ENCODE results near the gene CHD9NB. TPM values are rescaled to one million over a fixed set of nuclear protein-coding genes. Genes with fewer than 3 reads are reported as not detected.
"Not testable (repeated sequence)": the region's sequence is repeated elsewhere in the genome, so short reads cannot be mapped to it uniquely, and the experiment has no call there.

Gene CHD9NB
- total RNA-seq, 1 experiment from 2014 or later: 2.8 TPM

DNA sequence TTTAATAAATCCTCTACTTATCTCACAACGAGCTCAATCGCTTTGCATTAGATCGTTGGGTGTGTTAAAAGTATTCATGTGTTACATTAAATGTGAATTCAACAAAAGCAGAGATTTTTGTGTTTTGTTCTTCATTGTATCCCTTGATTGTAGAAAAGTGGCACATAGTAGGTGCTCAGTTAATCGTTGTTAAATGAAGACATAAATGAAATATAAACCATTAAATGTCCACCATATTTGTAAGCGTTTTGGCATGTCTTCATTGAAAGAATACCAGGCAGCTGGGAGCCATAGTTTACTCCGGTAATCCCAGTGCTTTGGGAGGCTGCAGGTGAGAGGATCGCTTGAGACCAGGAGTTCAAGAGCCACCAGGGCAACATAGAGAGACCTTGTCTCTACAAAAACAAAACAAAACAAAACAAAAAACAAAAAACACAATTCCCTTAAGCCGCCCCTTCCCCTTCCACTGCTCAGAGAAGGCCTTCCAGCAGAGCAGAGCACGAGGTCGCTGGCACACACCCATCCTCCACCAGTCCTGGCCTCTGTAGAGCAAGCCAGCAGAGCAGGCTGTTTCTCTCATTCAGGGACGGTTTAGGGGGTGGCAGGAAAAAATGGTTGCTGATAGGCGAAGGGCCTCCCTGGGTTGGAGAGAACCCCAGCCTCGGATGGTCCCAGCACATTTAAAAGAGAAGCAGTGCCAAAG lies 1.4 kb upstream of the CHD9NB start:
- no peak for DNase-seq
- H3K4me3 ChIP-seq: peak overlapping the region; percentile 91; the same call in 1 of the 2 replicates
- H2AFZ ChIP-seq: peak overlapping the region; percentile 99
- H3K36me3 ChIP-seq (ENCODE audit: low read depth): no peaks in the 10 kb centered on the region
- no peaks in the 10 kb centered on the region for H4K20me1 ChIP-seq (ENCODE audit: insufficient read depth)
- POLR2A ChIA-PET (ENCODE audit: unreplicated experiment): no interaction called here
- H3K27me3 ChIP-seq (ENCODE audit: insufficient read depth, low read depth): no peaks in the 10 kb centered on the region
- peaks cover 10% of the 10 kb centered on the region for H3F3A ChIP-seq (ENCODE audit: insufficient read depth, low read depth)
- no peaks in the 10 kb centered on the region for H3K9me3 ChIP-seq (ENCODE audit: insufficient read depth, low read depth)
- TSS peak; percentile 83 for BruUV-seq (replicated peaks)
- H3K27ac ChIP-seq: 0 out of 2 replicates have a peak overlapping the region, but pooled peaks have one; percentile 13
- peaks cover 23% of the 10 kb centered on the region for H3K79me2 ChIP-seq (ENCODE audit: low read depth)
- peaks cover 27% of the 10 kb centered on the region for H3K4me1 ChIP-seq (replicated peaks; ENCODE audit: insufficient read depth)
- no peaks in the 10 kb centered on the region for H3K9me2 ChIP-seq (ENCODE audit: insufficient read depth)
- peak overlapping the region; percentile 93 for H3K4me2 ChIP-seq
- intact Hi-C loops (cut with micrococcal nuclease; ENCODE audit: unreplicated experiment): loop anchor here (2.0 to 5.0 kb wide), 2 partner anchors 153 to 378 kb away; partner anchors contain the start of gene RBL2
- CTCF ChIA-PET: no interaction called here
- TF ChIP-seq EZH2 (IDR thresholded peaks at IDR 0.05; ENCODE audit: low read depth): no peak
- TF ChIP-seq, protein P1, sequence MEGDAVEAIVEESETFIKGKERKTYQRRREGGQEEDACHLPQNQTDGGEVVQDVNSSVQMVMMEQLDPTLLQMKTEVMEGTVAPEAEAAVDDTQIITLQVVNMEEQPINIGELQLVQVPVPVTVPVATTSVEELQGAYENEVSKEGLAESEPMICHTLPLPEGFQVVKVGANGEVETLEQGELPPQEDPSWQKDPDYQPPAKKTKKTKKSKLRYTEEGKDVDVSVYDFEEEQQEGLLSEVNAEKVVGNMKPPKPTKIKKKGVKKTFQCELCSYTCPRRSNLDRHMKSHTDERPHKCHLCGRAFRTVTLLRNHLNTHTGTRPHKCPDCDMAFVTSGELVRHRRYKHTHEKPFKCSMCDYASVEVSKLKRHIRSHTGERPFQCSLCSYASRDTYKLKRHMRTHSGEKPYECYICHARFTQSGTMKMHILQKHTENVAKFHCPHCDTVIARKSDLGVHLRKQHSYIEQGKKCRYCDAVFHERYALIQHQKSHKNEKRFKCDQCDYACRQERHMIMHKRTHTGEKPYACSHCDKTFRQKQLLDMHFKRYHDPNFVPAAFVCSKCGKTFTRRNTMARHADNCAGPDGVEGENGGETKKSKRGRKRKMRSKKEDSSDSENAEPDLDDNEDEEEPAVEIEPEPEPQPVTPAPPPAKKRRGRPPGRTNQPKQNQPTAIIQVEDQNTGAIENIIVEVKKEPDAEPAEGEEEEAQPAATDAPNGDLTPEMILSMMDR (conservative IDR thresholded peaks at IDR 0.05): no peak

- H3K79me2 ChIP-seq (ENCODE audit: low read depth); H3K4me3 ChIP-seq; CTCF ChIA-PET; POLR2A ChIA-PET (ENCODE audit: unreplicated experiment); DNase-seq; H3K27me3 ChIP-seq (ENCODE audit: insufficient read depth, low read depth); H4K20me1 ChIP-seq (ENCODE audit: insufficient read depth); H2AFZ ChIP-seq; H3F3A ChIP-seq (ENCODE audit: insufficient read depth, low read depth); H3K9me2 ChIP-seq (ENCODE audit: insufficient read depth); H3K27ac ChIP-seq; H3K9me3 ChIP-seq (ENCODE audit: insufficient read depth, low read depth); H3K36me3 ChIP-seq (ENCODE audit: low read depth); BruUV-seq (replicated peaks); H3K4me2 ChIP-seq: not testable (repeated sequence)
- intact Hi-C loops (cut with micrococcal nuclease; ENCODE audit: unreplicated experiment): loop anchor here (5.0 kb wide), 1 partner anchor 381 kb away; the partner anchor contains the start of gene RBL2
- H3K4me1 ChIP-seq (replicated peaks; ENCODE audit: insufficient read depth): peaks cover 21% of the 10 kb centered on the region
Measured at GRCh38 chr16:53051255-53051654, 1.4 kb downstream of the CHD9NB start.

DNA sequence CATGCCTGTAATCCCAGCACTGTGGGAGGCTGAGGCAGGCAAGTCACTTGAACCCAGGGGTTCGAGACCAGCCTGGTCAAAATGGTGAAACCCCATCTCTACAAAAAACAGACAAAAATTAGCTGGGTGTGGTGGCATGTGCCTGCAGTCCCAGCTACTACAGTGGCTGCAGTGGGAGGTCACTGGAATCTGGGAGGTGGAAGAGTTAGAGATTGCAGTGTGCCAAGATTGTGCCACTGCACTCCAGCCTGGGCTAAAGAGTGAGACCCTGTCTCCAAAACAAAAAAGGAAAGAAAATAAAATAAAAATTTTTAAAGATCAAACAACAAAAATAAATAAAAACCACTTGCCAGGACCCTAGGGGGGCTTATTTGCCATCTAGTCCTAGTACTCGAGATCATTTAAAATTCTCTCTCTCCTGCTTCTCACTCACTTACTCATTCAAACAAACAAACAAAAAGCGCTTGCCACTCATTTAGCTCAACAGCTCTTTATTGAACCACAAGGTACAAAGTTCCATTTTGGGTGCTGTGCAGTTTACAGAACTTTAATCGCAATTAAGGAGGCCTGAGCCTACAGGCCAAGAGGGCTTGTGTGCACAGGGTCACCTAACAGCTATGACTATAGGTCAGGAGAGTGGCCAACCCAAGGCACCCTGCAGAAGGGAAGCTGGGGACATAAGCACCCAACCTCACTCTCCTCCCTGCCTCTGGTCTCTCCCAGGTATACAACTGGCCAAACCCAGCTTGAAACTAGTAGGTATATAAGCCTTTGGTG lies 4.4 kb downstream of the CHD9NB start:
- Histone ChIP-seq H3K79me2 (ENCODE audit: low read depth) (no peaks in the 10 kb centered on the region), H3K27ac (no peak overlapping the region), H3K4me1 (replicated peaks; ENCODE audit: insufficient read depth) (peaks cover 12% of the 10 kb centered on the region), H3K27me3 (ENCODE audit: insufficient read depth, low read depth) (0 out of 2 replicates have a peak, but pooled peaks cover under 1% of the 10 kb centered on the region), H3K4me2 (no peak overlapping the region), H3F3A (ENCODE audit: insufficient read depth, low read depth) (peaks cover under 1% of the 10 kb centered on the region; the same call in 1 of the 2 replicates), H4K20me1 (ENCODE audit: insufficient read depth) (no peaks in the 10 kb centered on the region), H3K9me2 (ENCODE audit: insufficient read depth) (no peaks in the 10 kb centered on the region), H3K4me3 (no peak overlapping the region), H2AFZ (no peak overlapping the region), H3K9me3 (ENCODE audit: insufficient read depth, low read depth) (no peaks in the 10 kb centered on the region), H3K36me3 (ENCODE audit: low read depth) (no peaks in the 10 kb centered on the region)
- ChIA-PET CTCF (interaction anchor here (0.5 kb wide), 1 partner anchor 55 kb away, joined by 3 read pairs; no protein-coding TSS in a partner anchor), POLR2A (ENCODE audit: unreplicated experiment) (no interaction called here)
- intact Hi-C loops (cut with micrococcal nuclease; ENCODE audit: unreplicated experiment): no loop called here
- TF ChIP-seq, protein P1 (conservative IDR thresholded peaks at IDR 0.05): no peak
- no peak for TF ChIP-seq EZH2 (IDR thresholded peaks at IDR 0.05; ENCODE audit: low read depth)
- DNase-seq: no peak
- no TSS peak for BruUV-seq (replicated peaks)

- DNase-seq; H3K9me3 ChIP-seq (ENCODE audit: insufficient read depth, low read depth); H3F3A ChIP-seq (ENCODE audit: insufficient read depth, low read depth); H3K4me2 ChIP-seq; H3K79me2 ChIP-seq (ENCODE audit: low read depth); H3K4me3 ChIP-seq; H3K9me2 ChIP-seq (ENCODE audit: insufficient read depth); H3K4me1 ChIP-seq (replicated peaks; ENCODE audit: insufficient read depth); H2AFZ ChIP-seq; intact Hi-C loops (cut with micrococcal nuclease; ENCODE audit: unreplicated experiment); POLR2A ChIA-PET (ENCODE audit: unreplicated experiment); H3K27ac ChIP-seq; BruUV-seq (replicated peaks); H3K27me3 ChIP-seq (ENCODE audit: insufficient read depth, low read depth); H3K36me3 ChIP-seq (ENCODE audit: low read depth); H4K20me1 ChIP-seq (ENCODE audit: insufficient read depth): not testable (repeated sequence)
- CTCF ChIA-PET: interaction anchor here (0.6 kb wide), 1 partner anchor 993 kb away, joined by 3 read pairs; no protein-coding TSS in a partner anchor
Measured at GRCh38 chr16:53047515-53047914, 5.2 kb downstream of the CHD9NB start.
